Psoas muscle (tissue), 8 donors: ENCODE data around the gene ENTPD1. TPM values are rescaled to one million over a fixed set of nuclear protein-coding genes. Genes with fewer than 3 reads are reported as not detected.

Experiments
- ATAC-seq, 4 donors: fragments of 200-7000 bp; cut with Tn5 transposase; one replicate each; pipeline ENCODE4 v1.9.1; 2020; ENCODE audit warnings: moderate library complexity in 3 of 4, mild to moderate bottlenecking in 2 of 4
- DNase-seq, 2 donors: peaks; one replicate each; pipeline ENCODE4 v3.0.0-alpha.2; 2020
- H3K27ac ChIP-seq: fragments of 200-600 bp; one replicate; pipeline ENCODE4 v1.8.0; 2022
- H3K27me3 ChIP-seq, 3 donors: fragments of 200-600 bp in 1 of 3; one replicate each; pipeline versions ENCODE4 v1.6.1 to v1.8.0; 2013 to 2022; ENCODE audit warnings: low read length in 2 of 3, mild to moderate bottlenecking in 2 of 3, moderate library complexity in 1 of 3; ENCODE audit not compliant: insufficient read depth in 3 of 3
- H3K36me3 ChIP-seq, 2 donors: fragments of 200-600 bp in 1 of 2; one replicate each; pipeline versions ENCODE4 v1.6.1 to v1.8.0; 2013 to 2022; ENCODE audit warnings: low read depth in 1 of 2, mild to moderate bottlenecking in 1 of 2, moderate library complexity in 1 of 2; ENCODE audit not compliant: insufficient read depth in 1 of 2
- H3K4me1 ChIP-seq: fragments of 200-600 bp; one replicate; pipeline ENCODE4 v1.8.0; 2022
- H3K4me3 ChIP-seq: fragments of 200-600 bp; one replicate; pipeline ENCODE4 v1.8.0; 2022; ENCODE audit warnings: mild to moderate bottlenecking
- H3K9me3 ChIP-seq: fragments of 200-600 bp; one replicate; pipeline ENCODE4 v1.8.0; 2022
- CTCF ChIP-seq: fragments of 200-600 bp; IDR thresholded peaks from one replicate; pipeline ENCODE4 v1.8.0; 2022; ENCODE audit warnings: antibody characterized with exemption
- WGBS, 3 donors: extraction: QIAGEN DNeasy Blood & Tissue Kit; methylation state at CpG; one replicate each; pipeline versions ENCODE4 v1.1.6 to v1.1.7; 2013; 5-methylcytosine and 5-hydroxymethylcytosine counted together
- intact Hi-C, 2 donors: fragments of 100-400 bp; cut with DNase I; formaldehyde crosslinking; loops; one replicate each; pipeline versions ENCODE4 v1.11.0 to v1.14.2; 2022
- polyA plus RNA-seq, 3 donors: library from polyadenylated mRNA; stranded (reverse); fragments of 200-250 nt; gene quantifications; one replicate each; pipeline ENCODE4 v1.2.3, GENCODE V29; 2013
- total RNA-seq, 4 donors: library from RNA; stranded (reverse); fragmentation: NEBNext Ultra II Directional in 2 of 4; extraction: Animal tissue kit (Norgen Biotek cat#: 25700) in 2 of 4; gene quantifications; one replicate each; pipeline versions ENCODE4 v1.2.1 to v1.2.4, GENCODE V29; 2021 to 2023
- donor health status: healthy with polysubstance abuse.
- donor health status: DM: no; HTN: no; CAD: no; lungs with moderate emphysema.
- donor health status: Bipolar disorder and iron deficiency.
- donor health status: healthy.
- donor health status: DM: yes; HTN: yes; CAD: no.
- donor health status: DM: no; HTN: no; CAD: no.
- donor health status: DM: no; HTN: no; CAD: no.
- donor health status: DM: yes; HTN: yes; CAD: no.

Gene ENTPD1
- total and polyA plus RNA-seq, 7 donors, result 1.4 to 3.9 (median 1.7) TPM

GRCh38 chr10:95809370-95810197 is 53.6 kb downstream of the ENTPD1 start:
- 94 to 95% (median 95%) methylated on average over 42 to 64 of the region's 64 CpGs for WGBS, 3 donors
- Histone ChIP-seq H3K27ac (no peak overlapping the region), H3K4me3 (no peak overlapping the region), H3K27me3 (no peaks in the 10 kb centered on the region), H3K9me3 (no peaks in the 10 kb centered on the region), H3K36me3 (no peaks in the 10 kb centered on the region), H3K4me1 (no peaks in the 10 kb centered on the region)
- intact Hi-C loops, result no loop called here
- DNase-seq, result no peak
- no peak for TF ChIP-seq CTCF
- ATAC-seq, result no peak

DNA sequence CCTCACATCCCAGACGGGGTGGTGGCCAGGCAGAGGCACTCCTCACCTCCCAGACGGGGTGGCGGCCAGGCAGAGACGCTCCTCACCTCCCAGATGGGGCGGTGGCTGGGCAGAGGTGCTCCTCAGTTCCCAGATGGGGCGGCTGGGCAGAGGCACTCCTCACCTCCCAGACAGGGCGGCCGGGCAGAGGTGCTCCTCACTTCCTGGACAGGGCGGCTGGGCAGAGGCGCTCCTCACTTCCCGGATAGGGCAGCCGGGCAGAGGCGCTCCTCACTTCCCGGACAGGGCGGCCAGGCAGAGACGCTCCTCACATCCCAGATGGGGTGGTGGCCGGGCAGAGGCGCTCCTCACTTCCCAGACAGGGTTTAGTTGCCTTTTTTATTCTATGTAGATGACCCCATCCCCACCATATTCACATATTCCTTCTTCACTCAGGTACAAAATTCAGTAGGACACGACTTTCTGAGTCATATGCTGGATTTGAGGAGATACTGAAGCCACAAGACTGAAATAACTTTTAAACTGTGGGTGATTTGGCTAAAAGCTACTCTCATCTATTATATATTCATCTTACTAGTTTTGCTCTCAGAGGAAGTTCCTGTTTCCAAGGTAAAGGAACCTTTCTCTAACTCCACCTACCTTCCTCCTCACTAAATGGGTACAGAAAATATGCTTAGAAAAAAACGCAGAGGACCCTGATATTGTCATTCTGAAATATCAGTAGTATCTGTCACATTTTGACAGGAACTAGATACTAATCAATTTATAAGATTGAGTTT is 54.4 kb downstream of the ENTPD1 start:
- no peak overlapping the region for H3K4me3 ChIP-seq
- no peaks in the 10 kb centered on the region for H3K4me1 ChIP-seq
- DNase-seq (no peak), ATAC-seq (no peak)
- no peaks in the 10 kb centered on the region for H3K27me3 ChIP-seq
- H3K36me3 ChIP-seq, result no peaks in the 10 kb centered on the region
- WGBS, 3 donors, result 93 to 96% (median 95%) methylated on average over 19 to 20 of the region's 20 CpGs
- H3K27ac ChIP-seq, result no peak overlapping the region
- intact Hi-C loops, result no loop called here
- TF ChIP-seq CTCF, result no peak
- H3K9me3 ChIP-seq, result no peaks in the 10 kb centered on the region

DNA sequence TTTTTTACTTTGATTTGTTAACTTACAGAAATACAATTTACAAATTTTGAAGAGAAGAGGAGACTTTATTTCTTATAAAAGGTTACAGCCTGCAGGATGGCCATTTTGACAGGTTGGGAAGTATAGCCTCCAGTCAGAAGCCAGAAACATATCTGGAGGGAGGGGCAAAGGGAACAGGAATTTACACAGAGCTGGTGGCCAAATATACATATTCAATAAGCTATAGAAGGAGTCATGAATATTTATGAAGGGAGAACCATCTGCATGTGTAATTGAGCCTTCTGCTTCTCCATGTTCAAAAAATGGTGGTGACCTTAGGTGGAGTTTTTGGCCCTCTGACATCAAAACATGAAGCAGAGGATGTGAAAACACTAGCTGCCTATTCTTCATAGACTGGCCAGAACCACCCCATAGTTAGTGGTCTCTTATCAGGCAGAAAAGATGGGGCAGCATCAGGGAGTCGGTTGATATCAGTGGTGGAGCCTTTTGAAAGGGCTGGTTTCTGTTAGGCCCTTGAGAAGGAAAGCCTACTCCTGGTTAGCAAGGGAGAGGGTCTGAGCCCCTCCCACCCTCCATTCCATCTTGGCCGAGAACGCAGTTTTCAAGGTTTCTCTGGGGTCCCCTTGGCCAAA is 57.2 kb downstream of the ENTPD1 start:
- H3K27ac ChIP-seq, result no peak overlapping the region

More for the DNA sequence above, 57.2 kb downstream of the ENTPD1 start:
- DNase-seq (no peak), ATAC-seq (no peak)
- no peak overlapping the region for H3K4me3 ChIP-seq
- TF ChIP-seq CTCF, result no peak
- intact Hi-C loops, result no loop called here
- no peaks in the 10 kb centered on the region for H3K27me3 ChIP-seq
- H3K9me3 ChIP-seq, result no peaks in the 10 kb centered on the region
- H3K36me3 ChIP-seq, result no peaks in the 10 kb centered on the region
- 85 to 89% (median 88%) methylated on average over 3 of the region's 3 CpGs for WGBS, 3 donors
- H3K4me1 ChIP-seq, result no peaks in the 10 kb centered on the region
